CD4-positive, CD25-positive, alpha-beta regulatory T cell (primary cell): Measurements from ENCODE around the gene DIAPH3. TPM values are rescaled to one million over a fixed set of nuclear protein-coding genes. Genes with fewer than 3 reads are reported as not detected.

Experiments
- ATAC-seq, 2 donors: fragments of 150-1000 bp; cut with Tn5 transposase; one replicate each; pipeline ENCODE4 v1.10.0; 2021; ENCODE audit warnings: low read depth in 2 of 2, moderate number of reproducible peaks in 2 of 2, moderate library complexity in 1 of 2
- DNase-seq, 3 donors: peaks; one replicate each; pipeline versions ENCODE4 v3.0.0 to v3.0.0-alpha.2; 2012 to 2022; ENCODE audit warnings: mixed read lengths in 1 of 3
- H3K27ac ChIP-seq: one replicate; pipeline ENCODE4 v1.7.0; 2013; ENCODE audit warnings: mild to moderate bottlenecking, low read length; ENCODE audit not compliant: insufficient read depth, poor library complexity, severe bottlenecking
- H3K27me3 ChIP-seq: one replicate; pipeline ENCODE4 v1.7.0; 2013; ENCODE audit warnings: low read length; ENCODE audit not compliant: control insufficient read depth, insufficient read depth
- H3K36me3 ChIP-seq: one replicate; pipeline ENCODE4 v1.7.0; 2013; ENCODE audit warnings: mild to moderate bottlenecking, low read length, moderate library complexity; ENCODE audit not compliant: control insufficient read depth, insufficient read depth
- H3K4me1 ChIP-seq: 2 replicates; pipeline ENCODE4 v1.7.0; 2013; ENCODE audit warnings: mild to moderate bottlenecking, low read length; ENCODE audit not compliant: insufficient read depth, control insufficient read depth, poor library complexity, severe bottlenecking
- H3K4me3 ChIP-seq: one replicate; pipeline ENCODE4 v1.7.0; 2013; ENCODE audit warnings: low read depth, mild to moderate bottlenecking, low read length, moderate library complexity
- H3K9me3 ChIP-seq, 2 experiments: 1 replicate in 1 of 2; 2 replicates in 1 of 2; pipeline ENCODE4 v1.7.0; 2013; ENCODE audit warnings: low read length in 2 of 2, mild to moderate bottlenecking in 1 of 2, moderate library complexity in 1 of 2; ENCODE audit not compliant: control insufficient read depth in 2 of 2
- H3K27ac Mint-ChIP-seq, 3 donors: one replicate each; pipeline ENCODE4 v1.8.0; 2020 to 2022; ENCODE audit warnings: mild to moderate bottlenecking in 3 of 3, mixed read lengths in 3 of 3, moderate library complexity in 2 of 3
- H3K27me3 Mint-ChIP-seq: one replicate; pipeline ENCODE4 v1.8.0; 2022; ENCODE audit warnings: mild to moderate bottlenecking, mixed read lengths
- H3K36me3 Mint-ChIP-seq: one replicate; pipeline ENCODE4 v1.8.0; 2020; ENCODE audit warnings: mixed read lengths
- H3K4me1 Mint-ChIP-seq, 4 donors: one replicate each; pipeline ENCODE4 v1.8.0; 2020 to 2022; ENCODE audit warnings: mixed read lengths in 4 of 4, mild to moderate bottlenecking in 1 of 4
- H3K4me3 Mint-ChIP-seq, 4 donors: one replicate each; pipeline ENCODE4 v1.8.0; 2020 to 2022; ENCODE audit warnings: mild to moderate bottlenecking in 4 of 4, mixed read lengths in 4 of 4, moderate library complexity in 3 of 4
- H3K9me3 Mint-ChIP-seq, 7 donors: one replicate each; pipeline ENCODE4 v1.8.0; 2020 to 2022; ENCODE audit warnings: mixed read lengths in 7 of 7, mild to moderate bottlenecking in 3 of 7, moderate library complexity in 2 of 7
- polyA plus RNA-seq, 4 donors: library from polyadenylated mRNA; unstranded; fragments of 300-500 nt; fragmentation: Illumina TruSeq; gene quantifications; one replicate each; pipeline ENCODE4 v1.2.3, GENCODE V29; 2021
- total RNA-seq: library from RNA; stranded (reverse); gene quantifications from one replicate; pipeline ENCODE4 v1.2.3, GENCODE V29; 2022

The DIAPH3 gene
- total and polyA plus RNA-seq, 5 donors from 2014 or later = 0.09 to 0.57 (median 0.27) TPM

GRCh38 chr13:59951011-59951410 is 212.7 kb downstream of the DIAPH3 start:
- Mint-ChIP-seq H3K36me3 (no peaks in the 10 kb centered on the region), H3K9me3 (peaks cover 0 to 9% (median 5%) of the 10 kb centered on the region in 7 donors), H3K4me3 (no peak overlapping the region), H3K27ac (no peak overlapping the region), H3K27me3 (no peaks in the 10 kb centered on the region), H3K4me1 (peaks cover 0 to 4% (median 3%) of the 10 kb centered on the region in 4 donors)
- ATAC-seq (no peak), DNase-seq (no peak)
- Histone ChIP-seq H3K27ac (no peak overlapping the region), H3K27me3 (no peaks in the 10 kb centered on the region), H3K36me3 (no peaks in the 10 kb centered on the region), H3K4me1 (no peaks in the 10 kb centered on the region), H3K9me3 (no peaks in the 10 kb centered on the region), H3K4me3 (no peak overlapping the region)

- no peaks in the 10 kb centered on the region for H3K36me3 Mint-ChIP-seq
- peaks cover 0 to 4% (median 3%) of the 10 kb centered on the region in 4 donors for H3K4me1 Mint-ChIP-seq
- Histone ChIP-seq H3K9me3 (no peaks in the 10 kb centered on the region), H3K4me3 (no peak overlapping the region), H3K4me1 (no peaks in the 10 kb centered on the region), H3K27ac (no peak overlapping the region), H3K36me3 (no peaks in the 10 kb centered on the region), H3K27me3 (no peaks in the 10 kb centered on the region)
- peaks cover 0 to 3% (median under 1%) of the 10 kb centered on the region in 7 donors for H3K9me3 Mint-ChIP-seq
- no peaks in the 10 kb centered on the region for H3K27me3 Mint-ChIP-seq
- H3K4me3 Mint-ChIP-seq = no peak overlapping the region
- no peak for DNase-seq
- no peak overlapping the region for H3K27ac Mint-ChIP-seq
- ATAC-seq = no peak
Observed at GRCh38 chr13:59950266-59950665, 213.5 kb downstream of the DIAPH3 start.

- DNase-seq = no peak
- Mint-ChIP-seq H3K27ac (no peak overlapping the region), H3K27me3 (no peaks in the 10 kb centered on the region), H3K36me3 (no peaks in the 10 kb centered on the region), H3K9me3 (peaks cover 0 to 3% (median 0%) of the 10 kb centered on the region in 7 donors), H3K4me3 (no peak overlapping the region), H3K4me1 (peaks cover 0 to 4% (median 3%) of the 10 kb centered on the region in 4 donors)
- no peaks in the 10 kb centered on the region for H3K4me1 ChIP-seq
- no peak overlapping the region for H3K4me3 ChIP-seq
- no peaks in the 10 kb centered on the region for H3K9me3 ChIP-seq
- ATAC-seq = no peak
- H3K27ac ChIP-seq = no peak overlapping the region
- no peaks in the 10 kb centered on the region for H3K36me3 ChIP-seq
- H3K27me3 ChIP-seq = no peaks in the 10 kb centered on the region
Observed at GRCh38 chr13:59948686-59949085, 215.0 kb downstream of the DIAPH3 start.

GRCh38 chr13:59946944-59947343 is 216.8 kb downstream of the DIAPH3 start:
- Mint-ChIP-seq H3K4me1 (peaks cover 0 to 4% (median 2%) of the 10 kb centered on the region in 4 donors), H3K27me3 (no peaks in the 10 kb centered on the region), H3K27ac (no peak overlapping the region), H3K9me3 (peaks cover 0 to 3% (median 0%) of the 10 kb centered on the region in 7 donors), H3K36me3 (no peaks in the 10 kb centered on the region), H3K4me3 (no peak overlapping the region)
- H3K4me3 ChIP-seq = no peak overlapping the region
- H3K9me3 ChIP-seq = no peaks in the 10 kb centered on the region
- DNase-seq = no peak
- H3K27me3 ChIP-seq = no peaks in the 10 kb centered on the region
- no peak for ATAC-seq
- no peaks in the 10 kb centered on the region for H3K4me1 ChIP-seq
- no peaks in the 10 kb centered on the region for H3K36me3 ChIP-seq
- H3K27ac ChIP-seq = no peak overlapping the region

GRCh38 chr13:59931621-59932020 is 232.1 kb downstream of the DIAPH3 start:
- ATAC-seq (no peak), DNase-seq (no peak)
- Histone ChIP-seq H3K27me3 (no peaks in the 10 kb centered on the region), H3K9me3 (peaks cover 4 to 5% of the 10 kb centered on the region in 2 experiments), H3K27ac (no peak overlapping the region), H3K4me3 (no peak overlapping the region), H3K36me3 (no peaks in the 10 kb centered on the region), H3K4me1 (no peaks in the 10 kb centered on the region)
- no peaks in the 10 kb centered on the region for H3K4me1 Mint-ChIP-seq
- H3K9me3 Mint-ChIP-seq = peaks cover 0 to 21% (median 7%) of the 10 kb centered on the region in 7 donors
- H3K27me3 Mint-ChIP-seq = no peaks in the 10 kb centered on the region
- H3K36me3 Mint-ChIP-seq = peaks cover 5% of the 10 kb centered on the region
- H3K27ac Mint-ChIP-seq = no peak overlapping the region
- H3K4me3 Mint-ChIP-seq = no peak overlapping the region

- Mint-ChIP-seq H3K27ac (no peak overlapping the region), H3K9me3 (peaks cover 0 to 21% (median 7%) of the 10 kb centered on the region in 7 donors), H3K27me3 (no peaks in the 10 kb centered on the region), H3K36me3 (peaks cover 5% of the 10 kb centered on the region), H3K4me3 (no peak overlapping the region), H3K4me1 (peaks cover 0 to 10% (median 3%) of the 10 kb centered on the region in 4 donors)
- no peaks in the 10 kb centered on the region for H3K27me3 ChIP-seq
- H3K27ac ChIP-seq = no peak overlapping the region
- no peaks in the 10 kb centered on the region for H3K4me1 ChIP-seq
- no peak for ATAC-seq
- no peak overlapping the region for H3K4me3 ChIP-seq
- no peak for DNase-seq
- no peaks in the 10 kb centered on the region for H3K36me3 ChIP-seq
- peaks cover 4 to 5% of the 10 kb centered on the region in 2 experiments for H3K9me3 ChIP-seq
Observed at GRCh38 chr13:59924256-59924655, 239.5 kb downstream of the DIAPH3 start.

GRCh38 chr13:59915252-59915651 is 248.5 kb downstream of the DIAPH3 start:
- Mint-ChIP-seq H3K36me3 (no peaks in the 10 kb centered on the region), H3K27ac (no peak overlapping the region), H3K4me3 (no peak overlapping the region), H3K9me3 (no peaks in the 10 kb centered on the region), H3K4me1 (peaks cover 0 to 4% (median 0%) of the 10 kb centered on the region in 4 donors), H3K27me3 (no peaks in the 10 kb centered on the region)
- no peaks in the 10 kb centered on the region for H3K4me1 ChIP-seq
- no peaks in the 10 kb centered on the region for H3K36me3 ChIP-seq
- H3K4me3 ChIP-seq = no peak overlapping the region
- DNase-seq (no peak), ATAC-seq (no peak)
- H3K27ac ChIP-seq = no peak overlapping the region
- no peaks in the 10 kb centered on the region for H3K9me3 ChIP-seq
- no peaks in the 10 kb centered on the region for H3K27me3 ChIP-seq

- no peaks in the 10 kb centered on the region for H3K36me3 Mint-ChIP-seq
- DNase-seq = no peak
- H3K4me1 Mint-ChIP-seq = no peaks in the 10 kb centered on the region
- H3K36me3 ChIP-seq = no peaks in the 10 kb centered on the region
- no peaks in the 10 kb centered on the region for H3K9me3 Mint-ChIP-seq
- no peaks in the 10 kb centered on the region for H3K9me3 ChIP-seq
- no peaks in the 10 kb centered on the region for H3K27me3 ChIP-seq
- H3K27me3 Mint-ChIP-seq = no peaks in the 10 kb centered on the region
- H3K4me3 Mint-ChIP-seq = no peak overlapping the region
- H3K27ac Mint-ChIP-seq = no peak overlapping the region
- no peak overlapping the region for H3K4me3 ChIP-seq
- no peaks in the 10 kb centered on the region for H3K4me1 ChIP-seq
- no peak for ATAC-seq
- H3K27ac ChIP-seq = no peak overlapping the region
Observed at GRCh38 chr13:59914556-59914955, 249.2 kb downstream of the DIAPH3 start.
